ENCODE measurements around the gene BROX.

DNA sequence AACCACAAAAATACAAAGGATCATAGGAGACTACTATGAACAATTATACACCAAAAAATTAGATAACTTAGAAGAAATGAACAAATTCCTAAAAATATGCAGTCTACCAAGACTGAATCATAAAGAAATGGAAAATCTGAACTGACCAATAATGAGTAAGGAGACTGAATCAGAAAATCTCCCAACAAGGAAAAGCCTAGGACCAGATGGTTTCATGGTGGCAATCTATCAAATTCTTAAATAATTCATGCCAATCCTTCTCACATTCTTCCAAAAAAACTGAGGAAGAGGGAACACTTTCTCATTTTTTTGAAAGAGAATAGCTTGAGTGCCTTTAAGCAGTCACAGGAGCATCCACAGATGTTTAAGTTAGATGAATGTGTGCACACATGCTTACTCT, 70.7 kb downstream of the BROX start:
- TF ChIP-seq, protein P1, sequence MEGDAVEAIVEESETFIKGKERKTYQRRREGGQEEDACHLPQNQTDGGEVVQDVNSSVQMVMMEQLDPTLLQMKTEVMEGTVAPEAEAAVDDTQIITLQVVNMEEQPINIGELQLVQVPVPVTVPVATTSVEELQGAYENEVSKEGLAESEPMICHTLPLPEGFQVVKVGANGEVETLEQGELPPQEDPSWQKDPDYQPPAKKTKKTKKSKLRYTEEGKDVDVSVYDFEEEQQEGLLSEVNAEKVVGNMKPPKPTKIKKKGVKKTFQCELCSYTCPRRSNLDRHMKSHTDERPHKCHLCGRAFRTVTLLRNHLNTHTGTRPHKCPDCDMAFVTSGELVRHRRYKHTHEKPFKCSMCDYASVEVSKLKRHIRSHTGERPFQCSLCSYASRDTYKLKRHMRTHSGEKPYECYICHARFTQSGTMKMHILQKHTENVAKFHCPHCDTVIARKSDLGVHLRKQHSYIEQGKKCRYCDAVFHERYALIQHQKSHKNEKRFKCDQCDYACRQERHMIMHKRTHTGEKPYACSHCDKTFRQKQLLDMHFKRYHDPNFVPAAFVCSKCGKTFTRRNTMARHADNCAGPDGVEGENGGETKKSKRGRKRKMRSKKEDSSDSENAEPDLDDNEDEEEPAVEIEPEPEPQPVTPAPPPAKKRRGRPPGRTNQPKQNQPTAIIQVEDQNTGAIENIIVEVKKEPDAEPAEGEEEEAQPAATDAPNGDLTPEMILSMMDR (IDR thresholded peaks at IDR 0.05 in 2 of 3, conservative IDR thresholded peaks at IDR 0.05 in 1 of 3; ENCODE audit: borderline replicate concordance in 1 of 3, insufficient read depth in 1 of 3, low read depth in 2 of 3, low read length in 2 of 3), result no peak
- no peak for TF ChIP-seq TCF7L2 (IDR thresholded peaks at IDR 0.05; ENCODE audit: borderline replicate concordance, extremely low read depth, insufficient read depth, insufficient read length)
- TF ChIP-seq POLR2A (IDR thresholded peaks at IDR 0.05; ENCODE audit: borderline replicate concordance, extremely low read depth, insufficient read depth, insufficient read length), result no peak
- no peak for TF ChIP-seq ZFX (IDR thresholded peaks at IDR 0.05)
- TF ChIP-seq REST (IDR thresholded peaks at IDR 0.05; ENCODE audit: low read depth), result no peak
- no peak for TF ChIP-seq EZH2phosphoT487 (IDR thresholded peaks at IDR 0.05; ENCODE audit: borderline replicate concordance)
- TF ChIP-seq RAD21 (IDR thresholded peaks at IDR 0.05; ENCODE audit: low read depth), result no peak
- TF ChIP-seq, protein P2, sequence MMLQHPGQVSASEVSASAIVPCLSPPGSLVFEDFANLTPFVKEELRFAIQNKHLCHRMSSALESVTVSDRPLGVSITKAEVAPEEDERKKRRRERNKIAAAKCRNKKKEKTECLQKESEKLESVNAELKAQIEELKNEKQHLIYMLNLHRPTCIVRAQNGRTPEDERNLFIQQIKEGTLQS (IDR thresholded peaks at IDR 0.05), result no peak
- no peak for TF ChIP-seq CEBPB (IDR thresholded peaks at IDR 0.05; ENCODE audit: low read depth)
- TF ChIP-seq EZH2 (IDR thresholded peaks at IDR 0.05), result no peak
- TF ChIP-seq SRF (IDR thresholded peaks at IDR 0.05; ENCODE audit: low read depth), result no peak
- no peak for TF ChIP-seq JUND (IDR thresholded peaks at IDR 0.05)
- no peak for TF ChIP-seq ZNF274 (IDR thresholded peaks at IDR 0.05; ENCODE audit: low read depth, low read length)

All from HCT116 (cell line).